HCT116 (cell line): ENCODE results near the gene HOXA1. TPM values are rescaled to one million over a fixed set of nuclear protein-coding genes. Genes with fewer than 3 reads are reported as not detected.

Experiments used
- ATAC-seq: fragments of 200-7000 bp; cut with Tn5 transposase; 2 replicates; pipeline ENCODE4 v1.9.1; 2020; ENCODE audit warnings: mild to moderate bottlenecking, moderate library complexity
- BruUV-seq: library from RNA; stranded (reverse); fragments of 400-500 nt; replicated peaks from 2 replicates; lab custom pipeline; 2021; lab: Mats Ljungman, UMichigan
- CTCF ChIA-PET: fragments of 300-600 bp; sonication (Branson Sonifier 250); formaldehyde crosslinking; loops from one replicate; lab custom pipeline; 2021; ENCODE audit warnings: antibody characterized with exemption; lab: Charles Lee
- POLR2A ChIA-PET: fragments of 300-600, 350-600 bp; sonication (Branson Sonifier 250); formaldehyde crosslinking; loops from one replicate; lab custom pipeline; 2021; ENCODE audit warnings: antibody characterized with exemption; lab: Charles Lee
- RAD21 ChIA-PET, 2 experiments: fragments of 300-600 bp; sonication (Branson Sonifier 250); formaldehyde crosslinking; loops; one replicate each; lab custom pipeline; 2023; ENCODE audit warnings: low total read pairs in 2 of 2; ENCODE audit not compliant: uncharacterized antibody in 2 of 2, unreplicated experiment in 2 of 2, low non-redundant PET in 1 of 2; lab: Charles Lee
- DNase-seq: peaks from one replicate; pipeline ENCODE4 v3.0.0-alpha.2; 2010; ENCODE audit warnings: low read depth, low spot score
- H2AFZ ChIP-seq: fragments of 200-600 bp; shearing (Covaris generic), sonication (generic); 2 replicates; pipeline ENCODE4 v1.6.1; 2017; ENCODE audit warnings: low read depth, mixed run types, mixed read lengths, antibody characterized with exemption, low read length; ENCODE audit not compliant: poor library complexity, severe bottlenecking
- H3K27ac ChIP-seq: 2 replicates; pipeline ENCODE4 v1.5.1; 2012; ENCODE audit warnings: low read depth, low read length
- H3K27me3 ChIP-seq: fragments of 200-600 bp; sonication (generic); 2 replicates; pipeline ENCODE4 v1.6.1; 2016; ENCODE audit warnings: mixed run types, low read length, mixed read lengths; ENCODE audit not compliant: insufficient read depth
- H3K36me3 ChIP-seq, 2 experiments: fragments of 200-500 bp in 1 of 2; fragments of 200-600 bp in 1 of 2; sonication (Bioruptor generic) in 1 of 2; sonication (generic) in 1 of 2; 2 replicates each; pipeline versions ENCODE4 v1.5.1 to v1.6.1; 2014 to 2016; ENCODE audit warnings: low read length in 2 of 2, inconsistent platforms in 1 of 2, mixed read lengths in 1 of 2, mixed run types in 1 of 2; ENCODE audit not compliant: insufficient read depth in 2 of 2, control insufficient read depth in 1 of 2
- H3K4me1 ChIP-seq, 2 experiments: fragments of 200-600 bp in 1 of 2; sonication (generic) in 1 of 2; 2 replicates each; pipeline versions ENCODE4 v1.5.1 to v1.6.1; 2012 to 2017; ENCODE audit warnings: low read length in 2 of 2, inconsistent platforms in 1 of 2, mild to moderate bottlenecking in 1 of 2, mixed read lengths in 1 of 2, mixed run types in 1 of 2, moderate library complexity in 1 of 2; ENCODE audit not compliant: insufficient read depth in 2 of 2, control insufficient read depth in 1 of 2
- H3K4me2 ChIP-seq: fragments of 200-600 bp; sonication (generic); 2 replicates; pipeline ENCODE4 v1.6.1; 2017; ENCODE audit warnings: mixed run types, low read length, mixed read lengths
- H3K4me3 ChIP-seq, 2 experiments: fragments of 200-600 bp in 1 of 2; sonication (generic) in 1 of 2; replicated peaks in 1 of 2; 2 replicates each; pipeline ENCODE4 v1.5.1; 2011 to 2016; ENCODE audit warnings: low read length in 2 of 2, control low read depth in 1 of 2, low read depth in 1 of 2, mild to moderate bottlenecking in 1 of 2, mixed read lengths in 1 of 2, mixed run types in 1 of 2
- H3K79me2 ChIP-seq: fragments of 200-600 bp; sonication (generic); 2 replicates; pipeline ENCODE4 v1.6.1; 2017; ENCODE audit warnings: mild to moderate bottlenecking, mixed run types, low read length, moderate library complexity, mixed read lengths; ENCODE audit not compliant: insufficient read depth
- H3K9ac ChIP-seq: fragments of 200-600 bp; sonication (generic); 2 replicates; pipeline ENCODE4 v1.6.1; 2016; ENCODE audit warnings: low read length, mixed read lengths
- H3K9me2 ChIP-seq: fragments of 200-600 bp; sonication (generic), shearing (Covaris generic); 2 replicates; pipeline ENCODE4 v1.6.1; 2017; ENCODE audit warnings: mixed run types, mild to moderate bottlenecking, moderate library complexity; ENCODE audit not compliant: insufficient read depth
- H3K9me3 ChIP-seq, 2 experiments: fragments of 200-500 bp in 1 of 2; fragments of 200-600 bp in 1 of 2; sonication (Bioruptor generic) in 1 of 2; sonication (generic) in 1 of 2; 2 replicates each; pipeline ENCODE4 v1.6.1; 2014 to 2017; ENCODE audit warnings: low read length in 2 of 2, mixed read lengths in 2 of 2, inconsistent platforms in 1 of 2, low read depth in 1 of 2, mild to moderate bottlenecking in 1 of 2, mixed run types in 1 of 2, moderate library complexity in 1 of 2; ENCODE audit not compliant: control insufficient read depth in 1 of 2, insufficient read depth in 1 of 2
- H4K20me1 ChIP-seq: fragments of 200-600 bp; sonication (generic), shearing (Covaris generic); 2 replicates; pipeline ENCODE4 v1.6.1; 2017; ENCODE audit warnings: mixed run types, mild to moderate bottlenecking, moderate library complexity; ENCODE audit not compliant: insufficient read depth
- ATF3 ChIP-seq: IDR thresholded peaks from 2 replicates; pipeline ENCODE4 v1.6.1; 2012
- CTCF ChIP-seq, 3 experiments: fragments of 200-600 bp in 1 of 3; sonication (generic) in 1 of 3; IDR thresholded peaks in 2 of 3; conservative IDR thresholded peaks in 1 of 3; 2 replicates each; pipeline ENCODE4 v1.5.1; 2012 to 2017; ENCODE audit warnings: low read depth in 2 of 3, low read length in 2 of 3, antibody characterized with exemption in 1 of 3, borderline replicate concordance in 1 of 3, control low read depth in 1 of 3, mild to moderate bottlenecking in 1 of 3, mixed read lengths in 1 of 3, mixed run types in 1 of 3, moderate library complexity in 1 of 3; ENCODE audit not compliant: insufficient read depth in 1 of 3
- EGR1 ChIP-seq: IDR thresholded peaks from 2 replicates; pipeline ENCODE4 v1.6.1; 2012; ENCODE audit warnings: low read depth
- ELF1 ChIP-seq: IDR thresholded peaks from 2 replicates; pipeline ENCODE4 v1.6.1; 2012; ENCODE audit warnings: low read depth, borderline replicate concordance
- EZH2 ChIP-seq: fragments of 200-600 bp; sonication (generic); IDR thresholded peaks from 2 replicates; pipeline ENCODE4 v1.6.1; 2017; ENCODE audit warnings: antibody characterized with exemption, mixed run types
- EZH2phosphoT487 ChIP-seq: fragments of 200-600 bp; IDR thresholded peaks from 2 replicates; pipeline ENCODE4 v1.6.1; 2018; ENCODE audit warnings: antibody characterized with exemption, borderline replicate concordance
- FOSL1 ChIP-seq: IDR thresholded peaks from 2 replicates; pipeline ENCODE4 v1.6.1; 2012; ENCODE audit warnings: low read depth
- MAX ChIP-seq: IDR thresholded peaks from 2 replicates; pipeline ENCODE4 v1.6.1; 2012
- POLR2AphosphoS5 ChIP-seq: IDR thresholded peaks from 2 replicates; pipeline ENCODE4 v1.6.1; 2011; ENCODE audit warnings: mild to moderate bottlenecking, low read depth, low read length, moderate library complexity
- SIN3A ChIP-seq: IDR thresholded peaks from 2 replicates; pipeline ENCODE4 v1.6.1; 2012; ENCODE audit warnings: low read depth
- SRF ChIP-seq: IDR thresholded peaks from 2 replicates; pipeline ENCODE4 v1.6.1; 2012; ENCODE audit warnings: low read depth
- TCF7L2 ChIP-seq: IDR thresholded peaks from 2 replicates; pipeline ENCODE4 v1.7.0; 2011; ENCODE audit warnings: borderline replicate concordance, inconsistent platforms; ENCODE audit not compliant: insufficient read depth, insufficient read length; ENCODE audit errors: extremely low read depth
- YY1 ChIP-seq: IDR thresholded peaks from 2 replicates; pipeline ENCODE4 v1.6.1; 2011; ENCODE audit warnings: low read length, low read depth, moderate library complexity, mild to moderate bottlenecking; ENCODE audit not compliant: insufficient replicate concordance; ENCODE audit errors: extremely low read depth
- intact Hi-C: fragments of 100-400 bp; cut with micrococcal nuclease; formaldehyde crosslinking; loops from 2 replicates; pipeline ENCODE4 v1.10.0; 2022
- total RNA-seq: library from RNA; stranded (reverse); gene quantifications from one replicate; pipeline ENCODE4 v1.2.1, GENCODE V29; 2021; ENCODE audit not compliant: unreplicated experiment
- TF ChIP-seq, protein P1 (sequence below): IDR thresholded peaks from 2 replicates; pipeline ENCODE4 v1.6.1; 2012; ENCODE audit warnings: low read depth

HOXA1 gene
- total RNA-seq, 1 experiment from 2014 or later: 2.8 TPM

DNA sequence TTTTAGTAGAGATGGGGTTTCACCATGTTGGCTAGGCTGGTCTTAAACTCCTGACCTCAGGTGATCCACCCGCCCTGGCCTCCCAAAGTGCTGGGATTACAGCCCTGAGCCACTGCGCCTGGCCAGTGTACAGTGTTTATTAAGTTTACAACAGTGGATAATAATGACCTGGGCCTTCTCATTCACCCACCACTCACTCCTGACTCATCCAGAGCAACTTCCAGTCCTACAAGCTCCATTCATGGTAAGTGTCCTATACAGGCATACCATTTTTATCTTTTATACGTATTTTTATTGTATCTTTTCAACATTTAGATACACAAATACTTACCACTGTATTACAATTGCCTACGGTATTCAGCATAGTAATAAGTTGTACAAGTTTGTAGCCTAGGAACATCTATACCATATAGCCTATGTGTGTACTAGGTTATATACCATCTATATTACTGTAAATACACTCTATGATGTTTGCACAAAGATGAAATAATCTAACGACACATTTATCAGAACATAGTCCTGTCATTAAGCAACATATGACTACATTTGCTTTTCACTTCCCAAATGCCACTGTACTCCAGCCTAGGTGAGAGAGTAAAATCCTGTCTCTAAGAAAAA, 17.1 kb downstream of the HOXA1 start:
- Histone ChIP-seq H3K27ac (no peak overlapping the region), H4K20me1 (no peaks in the 10 kb centered on the region), H3K4me1 (peaks cover 0 to 36% of the 10 kb centered on the region in 2 experiments; a peak in 2 of 4 replicates), H3K4me2 (no peak overlapping the region), H3K79me2 (no peaks in the 10 kb centered on the region), H3K9ac (no peak overlapping the region), H3K4me3 (no peak overlapping the region), H3K27me3 (no peaks in the 10 kb centered on the region), H3K9me3 (no peaks in the 10 kb centered on the region), H3K9me2 (no peaks in the 10 kb centered on the region), H2AFZ (peak overlapping the region; percentile 64), H3K36me3 (no peaks in the 10 kb centered on the region; a peak in 1 of 4 replicates)
- DNase-seq (no peak), ATAC-seq (no peak)
- ChIA-PET CTCF (no interaction called here), RAD21 (no interaction called here), POLR2A (no interaction called here)
- no peak for TF ChIP-seq ATF3
- TF ChIP-seq SRF: no peak
- TF ChIP-seq EZH2: no peak
- no peak for TF ChIP-seq EGR1
- no peak for TF ChIP-seq FOSL1
- no peak for TF ChIP-seq TCF7L2
- TF ChIP-seq CTCF (IDR thresholded peaks at IDR 0.05 in 2 of 3, conservative IDR thresholded peaks at IDR 0.05 in 1 of 3; ENCODE audit: borderline replicate concordance in 1 of 3, insufficient read depth in 1 of 3, low read depth in 2 of 3, low read length in 2 of 3): no peak
- no peak for TF ChIP-seq POLR2AphosphoS5
- TF ChIP-seq MAX: no peak
- TF ChIP-seq ELF1: no peak
- TF ChIP-seq, protein P1, sequence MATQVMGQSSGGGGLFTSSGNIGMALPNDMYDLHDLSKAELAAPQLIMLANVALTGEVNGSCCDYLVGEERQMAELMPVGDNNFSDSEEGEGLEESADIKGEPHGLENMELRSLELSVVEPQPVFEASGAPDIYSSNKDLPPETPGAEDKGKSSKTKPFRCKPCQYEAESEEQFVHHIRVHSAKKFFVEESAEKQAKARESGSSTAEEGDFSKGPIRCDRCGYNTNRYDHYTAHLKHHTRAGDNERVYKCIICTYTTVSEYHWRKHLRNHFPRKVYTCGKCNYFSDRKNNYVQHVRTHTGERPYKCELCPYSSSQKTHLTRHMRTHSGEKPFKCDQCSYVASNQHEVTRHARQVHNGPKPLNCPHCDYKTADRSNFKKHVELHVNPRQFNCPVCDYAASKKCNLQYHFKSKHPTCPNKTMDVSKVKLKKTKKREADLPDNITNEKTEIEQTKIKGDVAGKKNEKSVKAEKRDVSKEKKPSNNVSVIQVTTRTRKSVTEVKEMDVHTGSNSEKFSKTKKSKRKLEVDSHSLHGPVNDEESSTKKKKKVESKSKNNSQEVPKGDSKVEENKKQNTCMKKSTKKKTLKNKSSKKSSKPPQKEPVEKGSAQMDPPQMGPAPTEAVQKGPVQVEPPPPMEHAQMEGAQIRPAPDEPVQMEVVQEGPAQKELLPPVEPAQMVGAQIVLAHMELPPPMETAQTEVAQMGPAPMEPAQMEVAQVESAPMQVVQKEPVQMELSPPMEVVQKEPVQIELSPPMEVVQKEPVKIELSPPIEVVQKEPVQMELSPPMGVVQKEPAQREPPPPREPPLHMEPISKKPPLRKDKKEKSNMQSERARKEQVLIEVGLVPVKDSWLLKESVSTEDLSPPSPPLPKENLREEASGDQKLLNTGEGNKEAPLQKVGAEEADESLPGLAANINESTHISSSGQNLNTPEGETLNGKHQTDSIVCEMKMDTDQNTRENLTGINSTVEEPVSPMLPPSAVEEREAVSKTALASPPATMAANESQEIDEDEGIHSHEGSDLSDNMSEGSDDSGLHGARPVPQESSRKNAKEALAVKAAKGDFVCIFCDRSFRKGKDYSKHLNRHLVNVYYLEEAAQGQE: no peak
- TF ChIP-seq EZH2phosphoT487: no peak
- no peak for TF ChIP-seq SIN3A
- no peak for TF ChIP-seq YY1
- no TSS peak for BruUV-seq
- intact Hi-C loops: no loop called here
